ENCODE results near the gene PMM1. TPM values are rescaled to one million over a fixed set of nuclear protein-coding genes. Genes with fewer than 3 reads are reported as not detected.

Gene PMM1
- total RNA-seq, 1 donor from 2014 or later = 49.7 TPM

GRCh38 chr22:41625577-41625976, 35.9 kb upstream of the PMM1 start:
- Mint-ChIP-seq H3K4me3 (ENCODE audit: unreplicated experiment) (no peak overlapping the region), H3K27ac (ENCODE audit: unreplicated experiment) (no peak overlapping the region), H3K27me3 (ENCODE audit: unreplicated experiment) (no peaks in the 10 kb centered on the region), H3K4me1 (ENCODE audit: unreplicated experiment) (peaks cover 10% of the 10 kb centered on the region), H3K36me3 (ENCODE audit: unreplicated experiment) (peaks cover 29% of the 10 kb centered on the region), H3K9me3 (ENCODE audit: unreplicated experiment) (no peaks in the 10 kb centered on the region)
- no peak for DNase-seq (ENCODE audit: extremely low spot score, unreplicated experiment)
- TF ChIP-seq CTCF (IDR thresholded peaks at IDR 0.05) = no peak

DNA sequence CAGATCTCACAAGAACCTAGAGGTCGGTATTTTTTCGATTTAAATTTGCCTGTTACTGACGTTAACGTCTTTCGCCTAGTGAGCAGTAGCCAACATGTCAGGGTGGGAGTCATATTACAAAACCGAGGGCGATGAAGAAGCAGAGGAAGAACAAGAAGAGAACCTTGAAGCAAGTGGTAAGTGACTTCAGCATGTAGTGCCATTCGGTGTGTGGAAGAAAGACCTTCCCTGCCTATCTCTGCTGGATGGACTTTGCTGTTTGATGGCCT, 32.2 kb upstream of the PMM1 start:
- Mint-ChIP-seq H3K4me1 (ENCODE audit: unreplicated experiment) (peaks cover 28% of the 10 kb centered on the region), H3K4me3 (ENCODE audit: unreplicated experiment) (peak overlapping the region; percentile 90), H3K27me3 (ENCODE audit: unreplicated experiment) (no peaks in the 10 kb centered on the region), H3K36me3 (ENCODE audit: unreplicated experiment) (peaks cover 6% of the 10 kb centered on the region), H3K27ac (ENCODE audit: unreplicated experiment) (peak overlapping the region; percentile 96), H3K9me3 (ENCODE audit: unreplicated experiment) (no peaks in the 10 kb centered on the region)
- no peak for TF ChIP-seq CTCF (IDR thresholded peaks at IDR 0.05)
- DNase-seq (ENCODE audit: extremely low spot score, unreplicated experiment) = no peak

GRCh38 chr22:41621099-41621910, 31.7 kb upstream of the PMM1 start, which contains the start of gene XRCC6:
TSS of gene XRCC6 (plus strand) at chr22:41621295. CDS start at chr22:41622005, 710 bp downstream.
- H3K9me3 Mint-ChIP-seq (ENCODE audit: unreplicated experiment) = no peaks in the 10 kb centered on the region
- peaks cover 28% of the 10 kb centered on the region for H3K4me1 Mint-ChIP-seq (ENCODE audit: unreplicated experiment)
- peak within 1 kb of the TSS; percentile 96 for H3K27ac Mint-ChIP-seq (ENCODE audit: unreplicated experiment)
- H3K4me3 Mint-ChIP-seq (ENCODE audit: unreplicated experiment) = peak within 1 kb of the TSS; percentile 90
- H3K36me3 Mint-ChIP-seq (ENCODE audit: unreplicated experiment) = peaks cover 6% of the 10 kb centered on the region
- H3K27me3 Mint-ChIP-seq (ENCODE audit: unreplicated experiment) = no peaks in the 10 kb centered on the region
- TF ChIP-seq CTCF (IDR thresholded peaks at IDR 0.05) = no peak
- peak; percentile 100 for DNase-seq (ENCODE audit: extremely low spot score, unreplicated experiment)

GRCh38 chr22:41620589-41621098, 31.0 kb upstream of the PMM1 start, which contains the start of gene DESI1:
TSS of gene DESI1 (minus strand) at chr22:41621043. CDS start at chr22:41620839, 204 bp downstream.
- peak within 1 kb of the TSS; percentile 96 for H3K27ac Mint-ChIP-seq (ENCODE audit: unreplicated experiment)
- TF ChIP-seq CTCF (IDR thresholded peaks at IDR 0.05) = peak; percentile 6
- no peak for DNase-seq (ENCODE audit: extremely low spot score, unreplicated experiment)
- H3K36me3 Mint-ChIP-seq (ENCODE audit: unreplicated experiment) = peaks cover 6% of the 10 kb centered on the region
- peak within 1 kb of the TSS; percentile 90 for H3K4me3 Mint-ChIP-seq (ENCODE audit: unreplicated experiment)
- no peaks in the 10 kb centered on the region for H3K27me3 Mint-ChIP-seq (ENCODE audit: unreplicated experiment)
- H3K9me3 Mint-ChIP-seq (ENCODE audit: unreplicated experiment) = no peaks in the 10 kb centered on the region
- peaks cover 28% of the 10 kb centered on the region for H3K4me1 Mint-ChIP-seq (ENCODE audit: unreplicated experiment)

GRCh38 chr22:41619979-41620588, 30.4 kb upstream of the PMM1 start:
- H3K9me3 Mint-ChIP-seq (ENCODE audit: unreplicated experiment) = no peaks in the 10 kb centered on the region
- H3K27ac Mint-ChIP-seq (ENCODE audit: unreplicated experiment) = peak overlapping the region; percentile 88
- DNase-seq (ENCODE audit: extremely low spot score, unreplicated experiment) = no peak
- peak overlapping the region; percentile 90 for H3K4me3 Mint-ChIP-seq (ENCODE audit: unreplicated experiment)
- H3K27me3 Mint-ChIP-seq (ENCODE audit: unreplicated experiment) = no peaks in the 10 kb centered on the region
- TF ChIP-seq CTCF (IDR thresholded peaks at IDR 0.05) = no peak
- H3K4me1 Mint-ChIP-seq (ENCODE audit: unreplicated experiment) = peaks cover 28% of the 10 kb centered on the region
- H3K36me3 Mint-ChIP-seq (ENCODE audit: unreplicated experiment) = peaks cover 3% of the 10 kb centered on the region
